ENCODE measurements around the gene FKBP15. TPM values are rescaled to one million over a fixed set of nuclear protein-coding genes. Genes with fewer than 3 reads are reported as not detected.

Gene FKBP15
- total and polyA plus RNA-seq, 2 of the 8 experiments (the other 6 are each of a cell fraction or from before 2014, with no cell fraction given): 9.9 to 13.8 TPM

DNA sequence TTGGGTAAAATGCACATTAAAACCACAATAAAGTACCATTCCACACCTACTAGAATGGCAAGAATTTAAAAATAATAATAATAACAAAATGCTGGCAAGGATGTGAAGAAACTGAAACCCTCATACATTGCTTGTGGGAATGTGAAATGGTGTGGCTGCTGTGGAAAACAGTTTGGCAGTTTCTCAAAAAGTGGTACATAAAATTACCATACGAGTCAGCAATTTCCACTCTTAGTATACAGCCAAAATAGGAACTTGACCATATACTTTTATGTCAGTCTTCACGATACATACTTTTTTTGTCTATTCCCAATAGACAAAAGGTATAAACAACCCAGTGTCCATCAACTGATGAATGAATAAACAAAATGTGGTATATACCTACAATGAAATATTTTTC is 15.6 kb downstream of the FKBP15 start:
- DNase-seq (ENCODE audit: low read depth in 1 of 2, low spot score in 2 of 2) (no peak), FAIRE-seq (no peak)
- no peak overlapping the region for H3K23ac ChIP-seq (ENCODE audit: insufficient read length)
- no peak overlapping the region for H3K4me3 ChIP-seq (ENCODE audit: extremely low read depth in 1 of 4, insufficient read depth in 2 of 4, low read depth in 3 of 4, low read length in 4 of 4)
- no peak overlapping the region for H3K56ac ChIP-seq (replicated peaks; ENCODE audit: insufficient read length, low read depth, low read length)
- 85% methylated on average over 2 of the region's 2 CpGs; no CpG with 5 or more reads in 1 of the 2 experiments for WGBS, 2 experiments (ENCODE audit: extremely low coverage in 1 of 2, insufficient coverage in 1 of 2, insufficient read length in 1 of 2, insufficient replicate concordance in 2 of 2, low coverage in 1 of 2, low lambda C conversion rate in 2 of 2, missing lambda C conversion rate in 1 of 2)
- no peak overlapping the region for H2BK15ac ChIP-seq (ENCODE audit: low read length)
- no peaks in the 10 kb centered on the region for H4K20me1 ChIP-seq (replicated peaks in 1 of 2; ENCODE audit: control insufficient read depth in 1 of 2, insufficient read depth in 2 of 2, low read length in 2 of 2)
- H4K5ac ChIP-seq (ENCODE audit: insufficient read length, low read depth, low read length): no peak overlapping the region
- no peak overlapping the region for H2AK5ac ChIP-seq (ENCODE audit: low read depth, low read length)
- no peak overlapping the region for H2BK120ac ChIP-seq (replicated peaks; ENCODE audit: low read depth, low read length)
- H3K14ac ChIP-seq (ENCODE audit: insufficient read length): no peak overlapping the region
- H3K4ac ChIP-seq (replicated peaks; ENCODE audit: insufficient read length, low read depth, low read length): no peak overlapping the region
- no peak overlapping the region for H2BK5ac ChIP-seq (ENCODE audit: low read depth, low read length)
- CTCF ChIA-PET (ENCODE audit: partially characterized antibody): interaction anchor here (0.6 kb wide), 1 partner anchor 49 kb away, joined by 3 read pairs; no protein-coding TSS in a partner anchor
- H3K27me3 ChIP-seq (replicated peaks in 1 of 4; ENCODE audit: control insufficient read depth in 3 of 4, extremely low read depth in 1 of 4, insufficient read depth in 3 of 4, low read length in 3 of 4): no peaks in the 10 kb centered on the region
- H3K27ac ChIP-seq (ENCODE audit: low read depth, low read length): no peak overlapping the region
- no peak overlapping the region for H4K91ac ChIP-seq (replicated peaks; ENCODE audit: insufficient read length, low read length)
- H3K23me2 ChIP-seq (ENCODE audit: low read depth, low read length): no peaks in the 10 kb centered on the region
- no peaks in the 10 kb centered on the region for H3K79me1 ChIP-seq (ENCODE audit: low read depth, low read length)
- TF ChIP-seq POLR2AphosphoS5 (IDR thresholded peaks at IDR 0.05; ENCODE audit: low read depth, low read length) (no peak), KDM5A (IDR thresholded peaks at IDR 0.05; ENCODE audit: low read length) (no peak), BCL11A (IDR thresholded peaks at IDR 0.05; ENCODE audit: low read depth in 2 of 2, low read length in 2 of 2) (no peak), CHD1 (IDR thresholded peaks at IDR 0.05; ENCODE audit: low read depth, low read length) (no peak), EZH2 (IDR thresholded peaks at IDR 0.05; ENCODE audit: low read depth, low read length, severe bottlenecking) (no peak), ASH2L (IDR thresholded peaks at IDR 0.05; ENCODE audit: low read length) (no peak)
- TF ChIP-seq, protein P1, sequence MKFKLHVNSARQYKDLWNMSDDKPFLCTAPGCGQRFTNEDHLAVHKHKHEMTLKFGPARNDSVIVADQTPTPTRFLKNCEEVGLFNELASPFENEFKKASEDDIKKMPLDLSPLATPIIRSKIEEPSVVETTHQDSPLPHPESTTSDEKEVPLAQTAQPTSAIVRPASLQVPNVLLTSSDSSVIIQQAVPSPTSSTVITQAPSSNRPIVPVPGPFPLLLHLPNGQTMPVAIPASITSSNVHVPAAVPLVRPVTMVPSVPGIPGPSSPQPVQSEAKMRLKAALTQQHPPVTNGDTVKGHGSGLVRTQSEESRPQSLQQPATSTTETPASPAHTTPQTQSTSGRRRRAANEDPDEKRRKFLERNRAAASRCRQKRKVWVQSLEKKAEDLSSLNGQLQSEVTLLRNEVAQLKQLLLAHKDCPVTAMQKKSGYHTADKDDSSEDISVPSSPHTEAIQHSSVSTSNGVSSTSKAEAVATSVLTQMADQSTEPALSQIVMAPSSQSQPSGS (IDR thresholded peaks at IDR 0.05; ENCODE audit: low read length): no peak
- H3K4me2 ChIP-seq (ENCODE audit: insufficient read depth in 1 of 2, low read depth in 2 of 2, low read length in 2 of 2): no peak overlapping the region
- no peaks in the 10 kb centered on the region for H3K79me2 ChIP-seq (ENCODE audit: control insufficient read depth in 1 of 2, insufficient read depth in 2 of 2, low read length in 2 of 2)
- no peak overlapping the region for H2BK12ac ChIP-seq (ENCODE audit: low read depth, low read length)
- no peak overlapping the region for H3K9ac ChIP-seq (replicated peaks in 1 of 4; ENCODE audit: extremely low read depth in 1 of 4, low read depth in 3 of 4, low read length in 3 of 4)
- H3K18ac ChIP-seq (ENCODE audit: extremely low read depth, low read length): no peak overlapping the region
- H3K36me3 ChIP-seq (ENCODE audit: control insufficient read depth in 2 of 4, insufficient read depth in 4 of 4, low read length in 3 of 4): peaks cover 0 to 6% (median 1%) of the 10 kb centered on the region in 4 experiments; a peak in 2 of 8 replicates
- no peaks in the 10 kb centered on the region for H3K9me3 ChIP-seq (ENCODE audit: insufficient read depth in 2 of 2, low read depth in 1 of 2, low read length in 1 of 2)
- H2AFZ ChIP-seq (ENCODE audit: low read length): no peak overlapping the region
- H4K8ac ChIP-seq (ENCODE audit: extremely low read depth, insufficient read depth, low read length): no peak overlapping the region
- H2BK20ac ChIP-seq (ENCODE audit: low read length): no peak overlapping the region
- POLR2A ChIA-PET (ENCODE audit: partially characterized antibody): no interaction called here
- H3K4me1 ChIP-seq (replicated peaks in 1 of 4; ENCODE audit: control insufficient read depth in 3 of 4, insufficient read depth in 4 of 4, low read length in 3 of 4): no peaks in the 10 kb centered on the region

Measured in H1 (cell line).